Heart left ventricle (tissue), 16 donors: ENCODE measurements around the gene SORL1. TPM values are rescaled to one million over a fixed set of nuclear protein-coding genes. Genes with fewer than 3 reads are reported as not detected.

Experiments
- ATAC-seq, 4 donors: fragments of 200-7000 bp; cut with Tn5 transposase; one replicate each; pipeline ENCODE4 v1.9.1; 2020 to 2022; ENCODE audit warnings: moderate library complexity in 4 of 4, mild to moderate bottlenecking in 3 of 4, moderate number of reproducible peaks in 1 of 4
- DNase-seq, 5 donors: peaks; one replicate each; pipeline ENCODE4 v3.0.0-alpha.2; 2020
- H3K27ac ChIP-seq, 12 donors: fragments of 200-600 bp; sonication (generic) in 4 of 12; one replicate each; pipeline versions ENCODE4 v1.5.0 to v1.8.0; 2016 to 2022; ENCODE audit warnings: mild to moderate bottlenecking in 2 of 12
- H3K27me3 ChIP-seq, 9 donors: fragments of 200-600 bp; sonication (generic) in 2 of 9; one replicate each; pipeline versions ENCODE4 v1.5.1 to v1.8.0; 2016 to 2022; ENCODE audit warnings: mild to moderate bottlenecking in 3 of 9
- H3K36me3 ChIP-seq, 9 donors: fragments of 200-600 bp; sonication (generic) in 2 of 9; one replicate each; pipeline versions ENCODE4 v1.5.0 to v1.8.0; 2018 to 2022; ENCODE audit warnings: mild to moderate bottlenecking in 2 of 9
- H3K4me1 ChIP-seq, 12 donors: fragments of 200-600 bp; sonication (generic) in 4 of 12; one replicate each; pipeline versions ENCODE4 v1.5.0 to v1.8.0; 2016 to 2022; ENCODE audit warnings: mild to moderate bottlenecking in 3 of 12
- H3K4me3 ChIP-seq, 12 donors: fragments of 200-600 bp; sonication (generic) in 4 of 12; one replicate each; pipeline versions ENCODE4 v1.5.0 to v1.8.0; 2017 to 2022; ENCODE audit warnings: mild to moderate bottlenecking in 9 of 12, moderate library complexity in 4 of 12
- H3K9me3 ChIP-seq, 12 donors: fragments of 200-600 bp; sonication (generic) in 4 of 12; one replicate each; pipeline versions ENCODE4 v1.5.0 to v1.8.0; 2016 to 2022; ENCODE audit warnings: mild to moderate bottlenecking in 1 of 12
- POLR2A ChIP-seq, 2 donors: fragments of 450-650 bp; IDR thresholded peaks; one replicate each; pipeline ENCODE4 v1.6.1; 2017; ENCODE audit warnings: antibody characterized with exemption in 2 of 2, mild to moderate bottlenecking in 2 of 2, moderate library complexity in 2 of 2
- WGBS, 4 donors: extraction: QIAGEN DNeasy Blood & Tissue Kit in 2 of 4; methylation state at CpG; one replicate each; pipeline versions ENCODE4 v1.1.5 to v1.1.7; 2013 to 2018; 5-methylcytosine and 5-hydroxymethylcytosine counted together
- intact Hi-C, 10 donors: fragments of 100-400 bp; cut with DNase I; formaldehyde crosslinking; loops; one replicate each; pipeline versions ENCODE4 v1.11.1 to v1.14.2; 2022
- polyA plus RNA-seq, 2 donors: library from polyadenylated mRNA; stranded (reverse); fragments of 200-250 nt; gene quantifications; one replicate each; pipeline ENCODE4 v1.2.3, GENCODE V29; 2013
- total RNA-seq, 9 donors: library from RNA; depleted of rRNA in 2 of 9; stranded (reverse); fragments of >200 nt in 2 of 9; fragmentation: NEBNext Ultra II Directional in 3 of 9; extraction: Animal tissue kit (Norgen Biotek cat#: 25700) in 3 of 9; gene quantifications; one replicate each; pipeline versions ENCODE4 v1.1.0 to v1.2.4, GENCODE V29; 2016 to 2023
- TF ChIP-seq, protein P1 (sequence below), 12 donors: fragments of 200-600 bp; sonication (generic) in 4 of 12; IDR thresholded peaks; one replicate each; pipeline versions ENCODE4 v1.5.0 to v1.8.0; 2018 to 2022; ENCODE audit warnings: antibody characterized with exemption in 12 of 12, mild to moderate bottlenecking in 5 of 12
- donor health status: ischemic (EF 13 %, LVEDD 7.1; RV severe dilation, severe dysfunction).
- donor health status: healthy with polysubstance abuse.
- donor health status: DM: no; HTN: yes; CAD: no.
- donor health status: DM: no; HTN: no; CAD: no.
- donor health status: ischemic (EF 25% LVEDD 6.9; RV normal size, moderate dysfunction).
- donor health status: ischemic (EF 25% LVEDD 5.7; RV mildly dilated, moderate dysfunction).
- donor health status: healthy.
- donor health status: DM: yes; HTN: yes; CAD: no.
- donor health status: ischemic (EF 35%, LVEDD 5.7; RV mildly dilated, moderate dysfunction).
- donor health status: nonischemic (EF 11% LVEDD 7.7; RV severe dilation, severe dysfunction).
- donor health status: DM: yes; HTN: yes; CAD: no.
- donor health status: PGD.
- donor health status: ischemic (EF 29% LVEDD 5.4; RV normal size, mild dysfunction).
- donor health status: nonischemic (EF 23%, LVEDD 6.1; RV moderate dilation, normal function).

Gene SORL1
- total and polyA plus RNA-seq, 11 donors: 0.72 to 20.5 (median 5.2) TPM

DNA sequence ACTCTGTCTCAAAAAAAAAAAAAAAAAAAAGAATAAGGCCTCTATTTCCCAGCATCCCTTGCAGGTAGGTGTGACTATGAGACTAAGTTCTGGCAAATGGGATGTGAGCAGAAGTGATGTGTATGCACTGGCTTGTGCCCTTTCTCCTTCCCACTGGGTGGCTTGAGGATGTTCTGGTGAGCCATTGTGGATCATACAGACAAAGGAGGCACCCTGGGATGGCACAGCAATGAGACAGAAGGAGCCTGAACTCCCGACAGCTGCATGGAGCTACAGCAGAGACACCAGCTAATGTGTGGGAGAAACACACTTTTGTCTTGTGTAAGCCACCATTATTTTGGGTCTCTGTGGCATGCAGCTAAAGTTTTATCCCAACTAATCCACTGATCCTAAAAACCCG lies 10.6 kb upstream of the SORL1 start:
- ATAC-seq: no peak
- TF ChIP-seq, protein P1, sequence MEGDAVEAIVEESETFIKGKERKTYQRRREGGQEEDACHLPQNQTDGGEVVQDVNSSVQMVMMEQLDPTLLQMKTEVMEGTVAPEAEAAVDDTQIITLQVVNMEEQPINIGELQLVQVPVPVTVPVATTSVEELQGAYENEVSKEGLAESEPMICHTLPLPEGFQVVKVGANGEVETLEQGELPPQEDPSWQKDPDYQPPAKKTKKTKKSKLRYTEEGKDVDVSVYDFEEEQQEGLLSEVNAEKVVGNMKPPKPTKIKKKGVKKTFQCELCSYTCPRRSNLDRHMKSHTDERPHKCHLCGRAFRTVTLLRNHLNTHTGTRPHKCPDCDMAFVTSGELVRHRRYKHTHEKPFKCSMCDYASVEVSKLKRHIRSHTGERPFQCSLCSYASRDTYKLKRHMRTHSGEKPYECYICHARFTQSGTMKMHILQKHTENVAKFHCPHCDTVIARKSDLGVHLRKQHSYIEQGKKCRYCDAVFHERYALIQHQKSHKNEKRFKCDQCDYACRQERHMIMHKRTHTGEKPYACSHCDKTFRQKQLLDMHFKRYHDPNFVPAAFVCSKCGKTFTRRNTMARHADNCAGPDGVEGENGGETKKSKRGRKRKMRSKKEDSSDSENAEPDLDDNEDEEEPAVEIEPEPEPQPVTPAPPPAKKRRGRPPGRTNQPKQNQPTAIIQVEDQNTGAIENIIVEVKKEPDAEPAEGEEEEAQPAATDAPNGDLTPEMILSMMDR (IDR thresholded peaks at IDR 0.05): no peak
- TF ChIP-seq POLR2A (IDR thresholded peaks at IDR 0.05): no peak
- H3K4me3 ChIP-seq: no peak overlapping the region
- intact Hi-C loops: loop anchor here in 1 of 10 donors (10.0 kb wide), 1 partner anchor 117 kb away; no protein-coding TSS in a partner anchor
- H3K27me3 ChIP-seq: no peaks in the 10 kb centered on the region
- H3K4me1 ChIP-seq: peaks cover 0 to 25% (median 0%) of the 10 kb centered on the region in 12 donors
- WGBS, 4 donors: 86 to 96% (median 90%) methylated on average over 2 of the region's 2 CpGs
- DNase-seq: no peak
- H3K36me3 ChIP-seq: no peaks in the 10 kb centered on the region
- H3K9me3 ChIP-seq: no peaks in the 10 kb centered on the region
- no peak overlapping the region for H3K27ac ChIP-seq

DNA sequence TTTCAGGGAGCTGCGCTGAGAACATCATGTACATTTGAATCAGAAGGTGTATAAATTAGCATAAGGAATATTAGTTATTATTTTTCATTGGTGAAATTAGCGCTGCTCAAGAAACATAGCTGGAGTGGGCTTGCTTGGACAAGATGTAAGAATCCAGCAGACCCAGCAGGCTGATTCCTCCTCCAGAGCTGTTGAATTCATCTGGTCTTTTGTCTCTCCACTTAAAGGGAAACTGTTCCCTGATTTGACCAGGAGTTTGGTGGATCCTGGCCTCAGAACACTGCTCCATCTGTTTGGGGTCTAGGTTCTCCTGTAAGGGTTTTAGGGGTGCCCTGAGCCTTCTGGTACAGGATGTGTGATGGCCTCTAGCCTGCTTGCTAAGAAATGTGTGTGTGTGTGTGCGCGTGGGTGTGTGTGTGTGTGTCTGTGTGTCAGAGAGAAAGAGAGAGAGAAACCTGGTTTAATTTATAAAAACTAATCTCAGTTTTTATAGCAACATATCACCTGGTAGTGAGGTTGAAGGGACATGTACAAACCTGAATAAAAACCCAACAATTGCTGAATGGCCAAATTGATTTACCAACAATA lies 8.3 kb upstream of the SORL1 start:
- Histone ChIP-seq H3K4me3 (no peak overlapping the region), H3K9me3 (no peaks in the 10 kb centered on the region), H3K27me3 (no peaks in the 10 kb centered on the region), H3K27ac (no peak overlapping the region), H3K36me3 (no peaks in the 10 kb centered on the region), H3K4me1 (peaks cover 0 to 27% (median 0%) of the 10 kb centered on the region in 12 donors)
- ATAC-seq (no peak), DNase-seq (no peak)
- no peak for TF ChIP-seq POLR2A (IDR thresholded peaks at IDR 0.05)
- TF ChIP-seq, protein P1 (IDR thresholded peaks at IDR 0.05): no peak
- WGBS, 4 donors: 90 to 98% (median 95%) methylated on average over 4 of the region's 4 CpGs
- intact Hi-C loops: loop anchor here in 1 of 10 donors (10.0 kb wide), 1 partner anchor 119 kb away; no protein-coding TSS in a partner anchor

DNA sequence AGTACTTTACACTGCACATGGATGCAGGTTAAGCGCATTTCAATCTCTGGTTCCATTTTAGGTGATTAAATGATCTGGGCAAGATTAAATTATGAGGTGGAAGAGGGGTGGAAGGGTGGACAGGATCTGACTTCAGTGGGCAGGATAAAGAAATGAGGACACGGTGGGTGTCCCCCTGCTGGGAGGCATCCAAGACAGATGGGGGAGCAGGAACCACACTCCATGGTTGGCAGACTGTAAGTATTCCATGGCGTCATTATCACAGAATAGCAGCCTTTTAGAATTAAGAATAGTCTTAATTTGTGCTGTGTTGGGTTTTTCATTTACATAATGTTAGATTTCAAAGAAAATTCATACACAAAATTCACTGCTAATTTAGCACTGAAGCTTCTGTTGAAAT lies 7.6 kb upstream of the SORL1 start:
- TF ChIP-seq POLR2A (IDR thresholded peaks at IDR 0.05): no peak
- TF ChIP-seq, protein P1 (IDR thresholded peaks at IDR 0.05): no peak
- H3K27me3 ChIP-seq: no peaks in the 10 kb centered on the region
- no peak overlapping the region for H3K4me3 ChIP-seq
- intact Hi-C loops: loop anchor here in 1 of 10 donors (10.0 kb wide), 1 partner anchor 120 kb away; no protein-coding TSS in a partner anchor
- DNase-seq: no peak
- H3K36me3 ChIP-seq: no peaks in the 10 kb centered on the region
- H3K9me3 ChIP-seq: no peaks in the 10 kb centered on the region
- ATAC-seq: no peak
- H3K4me1 ChIP-seq: peaks cover 0 to 35% (median 0%) of the 10 kb centered on the region in 12 donors
- H3K27ac ChIP-seq: no peak overlapping the region
- WGBS, 4 donors: 65 to 77% (median 76%) methylated on average over 3 of the region's 3 CpGs

DNA sequence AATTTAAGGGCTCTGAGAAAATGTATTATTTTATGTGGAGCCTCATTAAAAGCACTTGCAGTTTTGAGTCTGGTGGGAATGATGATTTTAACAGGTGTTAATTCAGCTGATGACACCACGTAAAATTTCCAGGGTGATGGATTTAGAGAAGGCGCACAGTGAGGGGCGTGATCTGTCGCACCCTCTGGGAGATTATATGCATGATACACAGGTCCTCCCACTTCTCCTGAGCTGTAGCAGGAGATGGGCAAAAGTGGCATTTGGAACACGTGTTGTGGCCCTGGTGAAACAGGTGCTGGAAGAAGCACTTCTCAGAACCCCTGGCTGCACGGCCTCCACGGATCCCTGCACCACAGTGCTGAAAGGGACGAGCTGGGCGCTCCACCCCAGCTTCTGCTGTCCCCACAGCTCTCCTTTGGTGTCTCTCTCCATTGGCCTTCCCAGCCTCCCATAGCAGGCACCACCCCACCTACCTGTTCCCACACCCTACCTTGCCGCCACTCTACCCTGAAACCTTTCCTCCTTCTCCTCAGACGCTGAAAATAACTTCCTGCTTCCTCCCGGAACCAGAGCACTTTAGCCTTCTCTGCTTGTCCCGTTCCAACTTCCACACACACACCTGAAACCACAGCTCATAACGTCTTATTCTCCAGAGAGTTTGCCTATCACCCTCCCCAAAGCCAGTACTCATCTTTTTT lies 6.9 kb upstream of the SORL1 start:
- no peaks in the 10 kb centered on the region for H3K27me3 ChIP-seq
- H3K9me3 ChIP-seq: no peaks in the 10 kb centered on the region
- peaks cover 0 to 42% (median 0%) of the 10 kb centered on the region in 12 donors for H3K4me1 ChIP-seq
- H3K36me3 ChIP-seq: no peaks in the 10 kb centered on the region
- ATAC-seq (no peak), DNase-seq (no peak)
- no peak overlapping the region for H3K27ac ChIP-seq
- H3K4me3 ChIP-seq: no peak overlapping the region
- 79 to 87% (median 82%) methylated on average over 14 of the region's 14 CpGs for WGBS, 4 donors
- TF ChIP-seq POLR2A (IDR thresholded peaks at IDR 0.05): no peak
- TF ChIP-seq, protein P1 (IDR thresholded peaks at IDR 0.05): no peak
- intact Hi-C loops: loop anchor here in 2 of 10 donors (5.0 to 10.0 kb wide), 2 partner anchors 120 to 123 kb away; no protein-coding TSS in a partner anchor
